ENCODE measurements around the gene IGFBP3. TPM values are rescaled to one million over a fixed set of nuclear protein-coding genes. Genes with fewer than 3 reads are reported as not detected.

IGFBP3 gene
- total and polyA plus RNA-seq, 2 of the 13 experiments (the other 11 are each of a cell fraction or from before 2014, with no cell fraction given): 57.5 TPM; not detected in 1

- TF ChIP-seq EEA1 (CRISPR knock-in tag; IDR thresholded peaks at IDR 0.05; ENCODE audit: borderline replicate concordance) (no peak), ZNF460 (CRISPR knock-in tag; IDR thresholded peaks at IDR 0.05; ENCODE audit: borderline replicate concordance) (no peak; the same call in 1 of the 2 replicates), CEBPG (CRISPR knock-in tag; IDR thresholded peaks at IDR 0.05) (no peak), AKAP8 (CRISPR knock-in tag; IDR thresholded peaks at IDR 0.05) (peak; percentile 97), ELF3 (CRISPR knock-in tag; IDR thresholded peaks at IDR 0.05) (peak; percentile 51), ZBTB37 (CRISPR knock-in tag; IDR thresholded peaks at IDR 0.05) (no peak), ZNF710 (CRISPR knock-in tag; IDR thresholded peaks at IDR 0.05; ENCODE audit: borderline replicate concordance) (no peak), FOXC1 (CRISPR knock-in tag; IDR thresholded peaks at IDR 0.05; ENCODE audit: borderline replicate concordance) (peak; percentile 77; the same call in 1 of the 2 replicates), ZNF530 (CRISPR knock-in tag; IDR thresholded peaks at IDR 0.05; ENCODE audit: low read depth) (no peak), ZNF33A (CRISPR knock-in tag; IDR thresholded peaks at IDR 0.05; ENCODE audit: borderline replicate concordance) (no peak; the same call in 1 of the 2 replicates), RCOR2 (CRISPR knock-in tag; IDR thresholded peaks at IDR 0.05) (0 out of 2 replicates have a peak, but pooled peaks have one; percentile 23), ZNF570 (CRISPR knock-in tag; IDR thresholded peaks at IDR 0.05; ENCODE audit: borderline replicate concordance) (no peak), CREB3 (CRISPR knock-in tag; IDR thresholded peaks at IDR 0.05) (no peak), ZNF629 (CRISPR knock-in tag; conservative IDR thresholded peaks at IDR 0.05) (no peak; the same call in 1 of the 2 replicates), SIX4 (CRISPR knock-in tag; IDR thresholded peaks at IDR 0.05) (no peak), ZNF432 (CRISPR knock-in tag; IDR thresholded peaks at IDR 0.05; ENCODE audit: borderline replicate concordance) (no peak), ZBTB2 (CRISPR knock-in tag; IDR thresholded peaks at IDR 0.05; ENCODE audit: low read depth) (no peak), DR1 (CRISPR knock-in tag; IDR thresholded peaks at IDR 0.05) (no peak), ZBTB49 (CRISPR knock-in tag; IDR thresholded peaks at IDR 0.05; ENCODE audit: borderline replicate concordance) (no peak), KDM1A (CRISPR knock-in tag; IDR thresholded peaks at IDR 0.05) (no peak), SSRP1 (CRISPR knock-in tag; IDR thresholded peaks at IDR 0.05) (peak; percentile 100)
Measured at GRCh38 chr7:45893996-45894664, 26.9 kb downstream of the IGFBP3 start (continued).

Measured in HepG2 (cell line).